ENCODE measurements around the gene ZNF776.
"Not testable (repeated sequence)": the region's sequence is repeated elsewhere in the genome, so short reads cannot be mapped to it uniquely, and the experiment has no call there.

The ZNF776 gene

DNA sequence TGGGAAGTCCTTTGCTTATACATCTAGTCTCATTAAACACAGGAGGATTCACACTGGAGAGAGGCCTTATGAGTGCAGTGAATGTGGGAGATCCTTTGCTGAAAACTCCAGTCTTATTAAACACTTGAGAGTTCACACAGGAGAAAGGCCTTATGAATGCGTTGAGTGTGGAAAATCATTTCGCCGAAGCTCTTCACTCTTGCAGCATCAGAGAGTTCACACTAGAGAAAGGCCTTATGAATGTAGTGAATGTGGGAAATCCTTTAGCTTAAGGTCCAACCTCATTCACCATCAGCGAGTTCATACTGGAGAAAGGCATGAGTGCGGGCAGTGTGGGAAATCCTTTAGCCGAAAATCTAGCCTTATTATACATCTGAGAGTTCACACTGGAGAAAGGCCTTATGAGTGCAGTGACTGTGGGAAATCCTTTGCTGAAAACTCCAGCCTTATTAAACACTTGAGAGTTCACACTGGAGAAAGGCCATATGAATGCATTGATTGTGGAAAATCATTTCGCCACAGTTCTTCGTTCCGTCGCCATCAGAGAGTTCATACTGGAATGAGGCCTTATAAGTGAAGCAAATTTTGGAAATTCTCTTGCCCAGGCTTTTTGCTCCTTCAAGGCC, 32.7 kb downstream of the ZNF776 start:
- no peak for DNase-seq

DNA sequence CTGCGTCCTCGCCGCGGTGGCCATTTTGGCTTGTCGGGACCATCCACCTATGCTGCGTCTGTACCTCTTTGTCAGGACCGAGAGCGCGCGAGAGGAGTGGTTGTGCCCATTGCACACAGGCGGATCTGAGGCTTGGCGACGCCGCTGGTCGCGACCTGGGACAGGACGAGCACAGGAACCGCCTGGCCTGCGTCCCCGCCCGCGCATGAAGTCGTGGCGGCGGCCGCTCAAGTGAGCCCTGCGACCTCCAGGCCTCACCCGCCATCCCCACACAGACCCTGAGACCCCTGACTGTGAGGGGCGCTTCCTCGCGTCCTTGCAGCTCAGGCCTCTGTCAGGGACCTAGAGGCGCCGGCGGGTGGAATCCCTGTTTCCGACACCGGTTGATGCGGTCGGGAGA, 39.7 kb downstream of the ZNF776 start:
- no peak for DNase-seq

DNA sequence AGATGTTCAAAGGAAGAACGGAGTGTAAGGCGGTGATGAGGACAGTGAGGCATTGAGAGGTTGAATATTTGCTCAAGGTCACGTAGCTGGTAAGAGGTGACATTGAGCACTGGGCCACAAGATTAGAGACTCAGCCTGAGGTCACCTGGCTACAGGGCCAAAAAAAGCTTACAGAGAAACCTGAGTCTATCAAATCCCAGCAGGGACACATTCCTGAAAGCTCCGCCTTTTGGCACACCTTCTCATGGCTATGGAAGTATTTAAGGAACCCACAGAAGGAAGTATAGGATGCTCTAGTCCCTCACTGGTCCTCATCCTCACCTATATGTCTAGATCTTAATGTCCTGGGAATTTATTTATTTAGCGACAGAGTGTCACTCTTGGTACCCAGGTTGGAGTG, 40.3 kb downstream of the ZNF776 start:
- no peak for DNase-seq

DNA sequence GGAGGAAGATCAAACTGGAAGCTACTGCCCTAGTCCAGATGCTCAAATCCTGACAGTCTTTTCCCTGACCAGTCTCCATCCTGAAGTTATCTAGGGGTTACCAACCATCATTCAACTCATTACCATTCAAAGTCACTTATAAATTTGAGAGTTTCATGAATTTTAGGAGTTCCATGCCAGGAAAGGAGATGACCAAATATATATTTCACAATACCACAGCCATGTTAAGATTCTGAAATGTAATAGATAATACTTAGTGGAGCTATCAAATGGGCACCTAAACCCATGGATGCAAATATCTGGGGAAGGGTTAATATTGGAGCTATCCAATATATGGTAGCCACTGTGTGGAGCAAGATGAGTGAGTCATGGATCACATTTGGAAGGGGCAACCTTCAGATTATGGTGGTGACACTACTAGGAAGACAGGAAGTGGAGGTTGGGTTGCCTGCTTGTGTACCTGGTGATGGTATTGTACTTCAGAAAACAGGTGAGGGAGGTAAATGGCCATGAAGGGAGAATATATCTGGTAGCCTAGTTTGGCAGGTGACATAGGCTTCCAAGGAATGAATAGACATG, 41.6 kb downstream of the ZNF776 start:
- DNase-seq: no peak

DNA sequence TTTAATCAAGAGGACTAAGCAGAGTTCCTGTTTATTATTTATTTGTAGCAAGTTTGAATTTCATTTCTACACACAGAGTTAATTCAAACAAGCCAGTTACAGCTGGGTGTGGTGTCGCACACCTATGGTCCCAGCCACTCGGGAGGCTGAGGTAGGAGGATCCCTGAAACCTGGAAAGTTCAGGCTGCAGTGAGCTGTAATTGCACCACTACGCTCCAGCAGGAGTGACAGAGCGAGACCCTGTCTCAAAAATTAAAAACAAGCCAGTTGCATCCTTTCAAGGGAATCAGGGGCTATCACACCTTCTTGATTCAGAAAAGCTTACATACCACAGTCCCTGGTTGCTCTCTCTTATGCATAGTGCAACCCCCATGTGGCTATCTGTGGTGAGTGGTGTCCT, 42.7 kb downstream of the ZNF776 start:
- no peak for DNase-seq

DNA sequence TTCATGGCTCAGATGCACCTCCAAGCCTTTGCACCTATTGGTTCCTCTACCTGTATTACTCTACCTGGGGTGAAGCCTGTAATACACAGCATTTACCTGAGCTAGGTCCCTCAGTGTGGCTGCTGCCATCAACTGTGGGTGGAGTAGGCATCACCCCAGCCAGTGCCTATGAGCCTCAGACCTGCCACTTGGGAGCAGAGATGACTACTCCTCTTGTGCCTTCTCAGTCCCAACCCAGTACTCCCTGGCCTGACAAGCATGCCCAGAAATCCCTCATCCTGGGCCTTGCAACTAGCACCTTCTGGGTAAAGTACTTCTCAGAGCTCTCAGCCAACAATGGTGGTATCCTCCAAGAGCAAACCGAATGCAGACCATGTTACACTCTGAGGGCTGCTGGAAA, 50.0 kb downstream of the ZNF776 start:
- DNase-seq: not testable (repeated sequence)

DNA sequence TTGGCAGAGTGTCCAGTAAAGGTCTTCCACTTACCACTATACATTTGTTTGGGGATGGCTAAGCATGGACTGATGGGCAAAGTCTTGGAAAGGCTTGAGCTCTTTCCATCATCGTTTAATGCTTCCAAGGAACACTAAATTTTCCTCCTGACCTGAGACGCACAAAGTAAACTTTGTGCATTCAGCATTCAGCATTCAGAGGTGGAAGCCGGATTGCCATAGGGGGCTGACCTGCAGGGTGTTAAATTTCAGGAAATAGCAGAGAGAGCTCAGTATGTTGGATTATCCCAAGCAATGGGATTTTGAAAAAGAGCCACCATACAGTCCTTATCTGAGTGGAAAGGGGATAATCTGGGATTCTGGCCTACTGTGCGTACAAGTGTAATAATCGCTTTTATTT, 54.1 kb downstream of the ZNF776 start:
- DNase-seq: no peak

DNA sequence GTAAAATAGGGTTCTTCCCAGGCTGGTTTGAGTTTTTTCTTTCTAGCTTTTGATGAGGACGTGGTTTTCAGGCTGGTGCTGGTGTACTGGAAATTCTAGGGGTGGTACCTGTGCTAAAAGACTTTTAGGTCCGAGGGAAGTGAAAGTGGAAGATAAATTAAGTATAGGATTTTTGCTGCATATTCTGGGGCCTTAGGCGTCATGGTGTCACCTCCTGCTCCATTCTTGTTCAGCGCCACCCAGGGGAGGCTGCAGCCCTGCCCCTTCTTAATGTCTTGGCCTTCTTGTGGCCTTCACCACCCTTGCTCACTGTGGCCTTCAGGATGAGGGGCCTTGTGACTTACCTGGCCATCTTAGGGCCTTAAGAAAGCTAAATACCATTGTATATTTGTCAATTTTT, 55.7 kb downstream of the ZNF776 start:
- DNase-seq: no peak

DNA sequence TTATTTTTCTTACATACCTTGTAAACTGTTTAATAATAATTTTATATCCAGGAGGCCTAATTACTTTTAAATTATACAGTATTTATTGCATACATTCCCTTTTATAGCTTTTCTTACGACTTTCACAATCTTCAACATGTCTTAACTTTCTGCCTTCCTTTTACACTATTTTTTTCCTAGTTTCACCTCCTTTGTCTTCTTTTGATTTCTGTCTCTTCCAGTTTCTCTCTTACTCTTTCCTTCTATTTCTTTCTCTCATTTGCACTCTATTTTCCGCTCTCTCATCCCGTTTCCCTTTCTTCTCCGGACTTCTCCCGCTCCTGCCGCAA, 56.6 kb downstream of the ZNF776 start:
- no peak for DNase-seq

DNA sequence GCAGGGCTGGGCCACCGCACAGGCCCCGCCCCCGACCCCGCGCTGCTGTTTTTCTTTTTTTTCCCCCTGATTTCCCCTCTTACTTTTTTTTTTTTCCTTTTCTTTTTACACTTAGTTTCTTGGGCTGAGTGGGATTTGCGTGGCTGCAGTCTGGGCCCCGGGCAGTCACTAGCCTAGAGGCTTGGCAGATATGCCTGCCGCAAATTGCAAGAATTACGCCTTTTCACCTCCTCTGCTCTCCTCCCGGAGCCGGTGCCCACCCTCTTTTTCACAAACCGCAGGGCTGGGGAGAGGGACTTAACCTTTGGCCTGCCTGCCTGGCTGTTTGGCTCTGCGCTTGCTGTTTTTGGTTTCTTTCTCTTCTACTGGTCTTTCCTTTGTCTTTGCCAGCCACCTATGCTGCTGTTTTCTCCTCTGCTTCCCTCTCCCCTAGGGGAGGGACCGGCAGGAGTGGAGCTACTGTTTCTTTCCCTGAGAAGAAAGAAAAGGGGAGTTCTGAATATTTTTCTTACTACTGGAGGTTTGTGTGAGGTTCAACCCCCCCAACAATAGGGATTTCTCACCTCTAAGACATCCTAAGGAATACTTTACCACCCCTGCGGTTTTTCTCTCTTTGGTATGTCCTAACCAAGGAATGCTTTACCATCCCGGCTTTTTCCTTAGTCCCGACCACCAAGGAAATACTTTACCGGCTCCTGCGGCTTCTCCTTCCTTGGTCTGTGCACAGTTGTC, 57.1 kb downstream of the ZNF776 start:
- peak; percentile 5 to 42 (median 26) for DNase-seq

DNA sequence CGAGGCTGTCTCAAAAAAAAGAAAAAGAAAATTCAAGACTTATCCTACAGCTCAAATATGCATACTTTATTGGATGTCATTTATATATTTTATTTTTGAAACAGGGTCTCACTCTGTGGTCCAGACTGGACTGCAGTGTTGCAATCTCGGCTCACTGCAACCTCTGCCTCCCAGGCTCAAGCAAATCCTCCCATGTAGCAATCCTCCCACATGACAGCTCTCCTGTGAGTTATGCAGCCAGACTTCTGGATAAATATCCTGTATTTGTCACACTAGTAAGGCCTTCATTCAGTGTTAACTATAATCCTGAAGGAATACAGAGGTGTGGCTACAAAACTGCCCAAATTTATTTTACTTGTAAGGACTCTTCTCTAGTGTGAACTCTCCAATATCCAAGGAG, 60.9 kb downstream of the ZNF776 start:
- DNase-seq: peak in 1 of 4 experiments; percentile 15
